GM18861 (cell line): Measurements from ENCODE around the gene KIF26A.

Source experiments
- ATAC-seq: cut with Tn5 transposase; IDR thresholded peaks from one replicate; pipeline ENCODE4 v1.9.1; 2021; ENCODE audit not compliant: unreplicated experiment

KIF26A gene

GRCh38 chr14:104130974-104131651 lies 7.3 kb upstream of the KIF26A start:
- ATAC-seq = no peak

DNA sequence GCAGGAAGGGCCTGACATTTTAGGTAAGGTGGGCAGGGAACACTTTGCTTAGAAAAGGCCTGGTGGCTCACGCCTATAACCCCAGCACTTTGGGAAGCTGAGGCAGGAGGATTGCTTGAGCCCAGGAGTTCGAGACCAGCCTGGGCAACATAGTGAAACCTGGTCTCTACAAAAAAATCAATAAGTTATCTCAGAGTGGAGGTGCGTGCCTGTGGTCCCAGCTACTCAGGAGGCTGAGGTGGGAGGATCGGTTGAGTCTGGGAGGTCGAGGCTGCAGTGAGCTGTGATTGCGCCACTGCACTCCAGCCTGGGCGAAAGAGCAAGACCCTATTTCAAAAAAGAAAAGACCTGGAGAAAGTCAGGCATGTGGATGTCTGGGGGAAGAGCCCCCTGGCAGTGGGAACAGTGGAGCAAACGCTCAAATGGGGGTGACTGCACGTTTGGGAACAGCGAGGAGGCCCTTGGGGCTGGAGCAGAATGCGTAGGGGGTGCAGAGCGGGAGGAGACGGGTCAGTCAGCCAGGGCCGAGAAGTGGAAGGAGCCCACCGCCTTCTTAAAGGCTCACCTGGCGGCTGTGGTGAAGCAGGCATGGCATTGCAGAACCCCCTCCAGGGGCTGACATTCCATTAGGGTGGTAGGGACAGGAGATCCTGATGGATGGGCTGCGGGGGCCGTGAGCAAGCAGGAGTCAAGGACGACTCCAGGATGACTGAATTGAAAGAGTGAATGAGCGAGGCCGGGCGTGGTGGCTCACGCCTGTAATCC lies 6.2 kb upstream of the KIF26A start:
- ATAC-seq = no peak

DNA sequence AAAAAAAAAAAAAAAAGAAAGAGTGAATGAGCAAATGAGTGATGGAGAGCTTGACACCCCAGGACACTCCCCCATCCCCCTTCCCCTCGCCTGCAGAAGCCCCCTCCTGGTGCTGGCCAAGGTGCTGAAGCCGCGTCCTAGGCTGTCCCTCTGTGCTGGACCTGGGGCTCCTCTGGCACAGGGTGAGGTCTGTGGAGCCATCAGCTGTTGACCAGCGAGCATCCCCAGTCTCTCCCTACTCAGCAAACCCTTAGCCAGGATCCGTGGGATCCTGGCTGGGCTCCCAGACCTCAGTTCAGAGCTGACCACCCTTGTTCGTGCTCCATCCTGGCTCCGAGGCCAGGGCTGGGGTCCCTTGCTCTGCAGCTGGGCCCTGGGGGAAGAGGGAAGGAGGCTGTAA lies 5.4 kb upstream of the KIF26A start:
- ATAC-seq = no peak

- ATAC-seq = no peak
Measured at GRCh38 chr14:104133496-104133895, 4.9 kb upstream of the KIF26A start.

- no peak for ATAC-seq
Measured at GRCh38 chr14:104134061-104134965, 4.1 kb upstream of the KIF26A start.

DNA sequence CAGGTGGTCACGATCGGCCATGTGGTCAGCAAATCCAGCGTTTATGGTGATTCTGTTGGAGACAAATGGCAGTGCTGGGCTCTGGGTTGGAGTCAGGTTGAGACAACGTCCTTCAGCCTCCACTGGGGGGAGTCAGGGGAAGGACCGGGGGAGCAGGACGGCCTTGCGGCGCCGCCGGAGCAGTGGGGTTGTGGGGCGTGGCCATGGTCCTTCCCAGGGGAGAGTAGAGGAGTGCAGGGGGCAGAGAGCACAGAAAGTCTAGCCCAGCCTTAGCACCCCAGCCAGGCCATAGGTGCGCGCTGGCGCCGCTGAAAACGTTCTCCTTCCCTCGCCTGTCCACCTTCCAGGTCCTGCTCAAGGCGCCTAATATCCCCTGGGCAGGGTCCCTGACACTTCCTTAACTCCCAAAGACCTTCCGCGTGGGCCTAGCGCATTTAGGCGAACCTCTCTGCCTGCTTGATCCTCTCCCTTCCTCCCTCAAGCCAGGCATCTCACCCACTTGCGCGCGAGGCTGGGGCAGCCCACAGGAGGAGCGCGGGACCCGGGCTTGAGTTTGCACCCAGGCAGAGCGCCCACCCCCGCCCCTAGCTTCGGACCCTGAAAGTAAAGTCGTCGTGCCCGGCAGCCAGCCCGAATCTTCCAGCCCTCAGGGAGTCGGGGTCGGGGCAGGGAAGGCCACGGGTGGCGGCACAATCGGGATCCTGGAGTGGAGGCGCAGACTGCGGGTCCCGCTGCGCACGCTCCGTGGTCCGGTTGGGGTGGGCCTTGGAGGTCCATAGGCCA lies 3.1 kb upstream of the KIF26A start:
- no peak for ATAC-seq

- no peak for ATAC-seq
Measured at GRCh38 chr14:104135904-104136471, 2.4 kb upstream of the KIF26A start.

GRCh38 chr14:104136472-104137296 lies 1.7 kb upstream of the KIF26A start:
- no peak for ATAC-seq

- ATAC-seq = no peak
Measured at GRCh38 chr14:104137297-104138097, 890 bp upstream of the KIF26A start.

DNA sequence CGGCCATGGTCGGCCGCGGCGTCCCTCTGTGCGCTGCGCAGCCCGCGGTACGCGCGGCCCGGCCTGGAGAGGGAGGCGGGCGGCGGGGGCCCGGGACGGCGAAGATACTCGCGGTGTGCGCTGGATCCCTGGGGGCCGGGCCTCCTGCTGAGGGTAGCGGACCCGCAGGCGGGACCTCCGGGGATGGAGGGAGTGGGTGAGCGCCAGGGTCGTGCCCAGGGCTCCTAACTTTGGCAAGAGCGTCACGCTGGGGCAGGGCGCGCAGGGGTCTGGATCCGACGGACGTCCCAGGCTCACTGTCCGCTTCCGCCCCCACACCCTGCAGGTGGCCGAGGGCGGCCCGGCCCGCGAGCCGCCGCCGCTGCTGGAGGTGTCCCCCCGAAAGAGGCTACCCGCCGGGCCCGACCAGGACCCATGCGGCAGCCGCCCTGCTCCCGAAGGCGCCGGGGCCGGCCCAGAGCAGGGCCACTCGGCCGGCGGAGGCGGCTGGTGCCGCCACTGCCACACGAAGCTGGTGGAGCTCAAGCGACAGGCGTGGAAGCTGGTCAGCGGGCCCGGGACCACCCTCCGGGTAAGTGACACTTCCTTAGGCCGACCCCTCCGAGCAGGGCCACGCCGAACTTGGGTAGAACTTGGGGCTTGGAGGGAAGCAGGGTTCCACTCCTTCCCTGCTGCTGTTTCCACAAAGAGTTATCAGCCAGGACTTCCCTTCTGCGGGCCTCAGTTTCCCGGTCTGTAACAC lies 502 bp downstream of the KIF26A start:
- ATAC-seq = no peak

- no peak for ATAC-seq
Measured at GRCh38 chr14:104139460-104140212, 1.2 kb downstream of the KIF26A start.

- ATAC-seq = no peak
Measured at GRCh38 chr14:104140213-104140462, 1.8 kb downstream of the KIF26A start.

DNA sequence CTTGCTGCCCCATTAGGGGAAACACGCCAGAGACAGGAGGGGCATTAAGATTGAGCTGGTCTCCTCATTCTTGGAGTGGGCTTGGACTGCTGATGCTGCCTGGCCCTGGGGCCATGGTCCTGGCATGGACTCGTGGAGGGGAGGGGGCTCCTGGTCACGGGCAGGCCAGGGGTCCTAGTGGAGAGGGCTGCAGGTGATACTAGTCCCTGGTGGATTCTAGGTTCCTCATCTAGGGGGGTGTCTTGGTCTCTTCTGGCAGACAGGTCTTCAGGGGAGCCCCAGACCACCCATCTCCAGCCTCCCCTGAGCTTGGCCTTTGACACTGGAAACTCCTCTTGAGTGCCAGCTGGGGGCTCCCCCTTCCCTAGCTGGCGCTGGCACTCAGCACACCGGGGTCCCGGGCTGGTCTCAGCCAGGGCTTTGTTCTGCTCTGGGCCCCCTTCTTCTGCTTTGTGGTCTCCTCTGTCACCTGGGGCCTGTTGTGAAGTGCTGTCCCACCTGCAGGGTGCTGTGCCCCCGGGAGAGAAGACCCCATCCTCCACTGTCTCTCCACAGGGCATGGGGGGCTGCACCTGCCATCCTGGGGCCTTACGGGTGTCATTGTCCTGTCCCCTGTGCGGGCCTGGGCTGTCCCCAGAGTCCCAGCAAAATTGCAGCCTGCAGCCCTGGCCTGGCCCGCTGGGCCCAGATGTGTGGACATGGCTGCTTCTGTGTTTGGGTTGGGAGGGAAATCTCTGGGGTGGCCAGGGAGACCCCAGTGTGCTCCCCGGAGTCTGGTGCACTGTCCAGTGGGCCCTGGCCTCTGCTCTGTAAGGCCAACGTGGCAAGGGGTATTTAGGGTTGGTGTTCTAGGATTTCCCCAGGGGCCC lies 2.3 kb downstream of the KIF26A start:
- no peak for ATAC-seq

DNA sequence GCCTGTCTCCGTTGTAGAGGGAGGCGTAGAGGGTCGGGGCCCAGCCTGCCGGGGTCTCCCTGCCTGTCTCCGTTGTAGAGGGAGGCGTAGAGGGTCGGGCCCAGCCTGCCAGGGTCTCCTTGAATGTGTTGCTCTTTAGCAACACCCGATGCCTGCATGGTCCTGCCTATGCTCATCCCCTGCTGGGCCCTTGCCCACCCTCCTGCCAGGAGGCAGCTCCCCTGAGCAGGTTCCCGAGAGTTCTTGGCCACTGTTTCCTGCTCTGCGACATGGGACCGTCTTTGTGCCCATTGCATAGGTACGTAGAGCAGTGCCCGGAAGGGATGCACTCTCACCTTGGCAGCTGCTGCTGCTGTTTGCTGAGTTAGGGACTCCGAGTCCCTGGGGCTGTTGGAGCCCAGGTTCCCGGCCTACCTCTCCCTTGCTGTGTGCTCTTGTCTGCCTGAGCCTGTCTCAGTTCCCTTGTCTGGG lies 3.3 kb downstream of the KIF26A start:
- ATAC-seq = no peak

DNA sequence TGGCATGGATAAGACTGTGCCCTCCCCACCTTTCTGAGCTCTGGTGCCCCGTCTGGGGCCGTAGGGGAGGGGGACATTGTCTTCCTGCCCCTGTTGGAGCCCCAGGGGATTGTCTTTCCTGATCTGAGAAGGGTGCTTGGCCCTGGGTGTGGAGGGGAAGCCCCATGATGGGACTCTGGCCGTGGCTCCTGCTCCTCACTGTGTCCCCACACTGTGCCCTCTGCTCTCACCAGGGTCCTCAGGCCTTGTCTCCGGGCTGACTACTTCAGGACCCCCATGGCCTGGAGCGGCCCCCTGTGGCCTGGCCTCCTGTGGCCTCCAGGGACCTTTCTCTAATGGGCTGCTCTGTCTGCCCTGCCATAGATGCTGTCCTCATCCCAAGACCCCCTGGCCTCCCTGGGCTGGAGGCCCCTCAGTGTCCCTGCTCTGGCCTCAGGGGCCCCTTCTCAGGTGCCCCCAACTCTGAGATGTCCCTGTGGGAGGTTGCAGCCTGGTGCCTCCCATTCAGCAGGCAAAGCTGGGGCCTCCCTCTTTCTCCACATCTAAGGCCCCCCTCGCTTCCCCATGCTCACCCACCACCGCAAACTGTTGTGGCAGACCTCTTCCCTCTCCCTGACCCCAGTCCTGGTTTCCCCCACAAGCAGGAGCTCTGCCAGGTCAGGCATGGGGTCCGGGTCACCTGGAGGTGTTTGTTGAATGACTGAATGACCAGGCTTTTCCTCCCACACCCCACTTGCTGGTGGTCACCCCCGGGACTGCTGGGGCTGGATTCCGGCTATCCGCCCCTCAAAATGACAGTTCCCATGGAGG lies 4.0 kb downstream of the KIF26A start:
- ATAC-seq = no peak

GRCh38 chr14:104142946-104143470 lies 4.6 kb downstream of the KIF26A start:
- ATAC-seq = no peak
